HG03103 (cell line): ENCODE results near the gene HTR7.
A peak's percentile ranks its signal among the peaks of the same experiment; 100 is the strongest.
"Not testable (repeated sequence)": the region's sequence is repeated elsewhere in the genome, so short reads cannot be mapped to it uniquely, and the experiment has no call there.

Experiments
- ATAC-seq: cut with Tn5 transposase; IDR thresholded peaks from one replicate; pipeline ENCODE4 v1.9.1; 2021; ENCODE audit warnings: low read depth; ENCODE audit not compliant: unreplicated experiment

The HTR7 gene

DNA sequence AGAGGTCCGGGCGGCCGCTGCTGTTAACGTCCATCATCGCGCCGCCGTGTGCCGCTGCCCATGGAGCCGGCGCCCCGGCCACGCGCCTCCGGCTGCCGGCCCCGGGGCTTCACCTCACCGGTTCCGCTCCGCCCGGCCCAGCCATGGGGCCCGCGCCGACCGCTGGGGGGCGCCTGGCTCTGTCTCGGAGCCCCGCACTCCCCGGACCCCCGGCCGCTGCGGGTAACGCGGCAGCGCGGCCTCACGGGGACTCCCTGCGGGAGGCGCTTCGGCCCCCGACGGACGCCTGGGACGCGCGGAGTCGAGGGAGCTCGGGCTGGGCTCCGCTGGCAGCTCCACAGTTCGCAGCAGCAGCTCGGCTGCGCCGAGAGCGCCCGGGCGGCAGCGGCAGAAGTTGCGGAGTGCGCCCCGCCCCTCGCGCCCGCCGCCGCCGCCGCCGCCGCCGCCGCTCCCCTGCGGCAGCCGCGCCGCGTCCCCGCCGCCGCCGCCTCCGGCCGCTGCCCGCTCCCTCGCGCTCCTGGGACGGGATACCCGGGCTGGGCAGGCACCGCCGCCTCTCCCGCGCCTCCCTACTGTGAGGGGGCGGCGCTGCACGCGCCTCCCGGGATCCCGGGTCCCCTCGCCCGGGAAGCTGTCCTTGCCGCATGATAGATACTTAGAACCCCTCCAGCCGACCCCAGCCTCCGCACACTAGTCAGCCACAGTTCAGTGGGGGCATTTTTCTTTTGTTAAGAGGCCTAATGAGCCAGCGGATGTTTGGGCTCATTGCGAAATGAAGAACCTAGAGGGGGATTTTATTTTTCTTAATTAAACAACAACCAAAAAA is at the start of gene HTR7:
HTR7 (minus strand) TSS at position 405 of the 826 bp plus-strand sequence; CDS start at position 37, 368 bp downstream.
- peak; percentile 72 for ATAC-seq

DNA sequence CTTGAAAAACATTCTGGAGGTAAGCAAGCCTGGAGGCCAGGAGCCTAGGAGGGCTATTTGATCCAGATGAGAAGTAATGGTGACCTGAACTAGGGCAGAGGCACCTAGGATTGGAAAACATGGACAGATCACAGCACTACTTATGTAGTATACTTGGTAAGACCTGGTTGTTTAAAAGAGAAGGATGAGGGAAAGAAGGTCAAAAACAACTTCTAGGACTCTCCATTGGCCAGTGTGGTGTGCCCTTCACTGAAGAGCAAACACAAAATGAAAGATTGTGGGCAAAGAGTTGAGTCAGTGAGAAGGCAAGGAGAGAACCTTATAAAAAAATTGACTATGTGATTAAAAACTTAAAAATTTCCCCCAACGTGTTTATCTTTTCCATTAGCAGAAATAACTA is 48.8 kb upstream of the HTR7 start:
- no peak for ATAC-seq

DNA sequence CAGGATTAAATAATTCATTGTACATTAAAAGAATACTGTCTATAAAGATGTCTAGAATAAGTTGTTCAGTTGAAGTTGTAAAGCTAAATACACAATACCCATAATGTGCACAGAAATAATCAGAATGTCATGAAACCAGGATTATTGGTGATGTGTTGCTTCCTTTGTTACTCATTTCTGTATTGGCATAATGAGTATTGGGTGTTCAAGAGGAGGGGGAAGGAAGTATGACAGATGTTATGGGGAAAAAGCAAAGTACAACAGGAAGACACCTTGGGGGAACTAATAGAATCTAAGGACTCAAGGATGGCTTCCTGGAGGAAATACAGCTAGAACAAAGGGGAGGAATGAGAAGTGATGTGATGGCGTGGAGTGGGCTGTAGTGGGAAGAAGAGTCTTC is 48.1 kb upstream of the HTR7 start:
- no peak for ATAC-seq

DNA sequence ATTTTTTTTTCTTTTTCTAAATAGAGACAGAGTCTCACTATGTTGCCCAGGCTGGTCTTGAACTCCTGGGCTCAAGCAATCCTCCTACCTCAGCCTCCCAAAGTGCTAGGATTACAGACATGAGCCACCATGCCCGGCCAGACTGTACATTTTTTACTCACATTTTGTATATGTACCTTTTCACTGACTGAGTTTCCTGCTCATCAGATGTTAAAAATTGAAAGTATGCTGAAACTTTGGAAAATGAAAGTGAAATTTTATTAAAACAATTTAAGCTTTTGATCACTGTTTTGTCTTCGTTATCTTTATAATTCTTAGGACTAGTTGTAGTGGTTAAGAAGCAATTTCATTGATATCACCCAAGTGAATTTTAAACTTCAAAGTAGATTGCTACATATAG is 39.1 kb upstream of the HTR7 start:
- not testable (repeated sequence) for ATAC-seq

DNA sequence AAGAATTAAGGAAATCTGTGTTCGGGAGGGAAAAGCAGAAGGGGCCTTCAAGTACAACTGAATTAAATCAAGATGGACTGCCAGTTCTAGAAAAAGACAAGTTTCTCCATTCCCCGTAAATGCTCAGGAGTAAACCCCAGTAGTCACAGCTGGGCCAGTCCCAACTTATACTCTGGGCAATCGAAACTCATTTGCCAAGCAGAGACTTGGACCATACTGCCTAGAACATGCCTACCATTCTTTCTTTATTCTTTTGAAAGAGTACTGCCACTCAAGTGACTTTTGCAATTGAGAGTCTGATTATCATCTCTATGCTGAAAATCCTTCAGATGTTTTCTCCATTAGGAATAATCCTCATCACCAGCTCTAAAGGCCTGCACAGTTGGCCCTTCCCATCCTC is 35.4 kb upstream of the HTR7 start:
- no peak for ATAC-seq

DNA sequence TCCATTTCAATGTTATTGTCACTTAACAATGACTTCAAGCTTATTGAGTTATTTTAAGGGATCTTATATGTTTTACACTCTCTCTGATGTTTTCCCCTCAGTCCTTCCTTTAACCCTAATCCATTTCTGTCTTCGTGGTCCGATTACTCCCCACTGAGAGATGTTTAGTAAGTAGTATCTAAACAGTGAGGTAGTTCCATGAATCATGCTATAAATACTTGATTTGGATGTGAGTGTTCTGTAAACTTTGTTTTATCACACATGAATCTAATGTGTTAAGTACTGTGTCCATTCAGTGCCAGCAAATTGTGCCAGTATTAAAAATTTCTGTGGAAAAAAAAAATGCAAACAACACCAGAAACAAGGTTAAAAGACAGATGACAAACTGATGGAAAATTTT is 32.5 kb upstream of the HTR7 start:
- ATAC-seq, result no peak

DNA sequence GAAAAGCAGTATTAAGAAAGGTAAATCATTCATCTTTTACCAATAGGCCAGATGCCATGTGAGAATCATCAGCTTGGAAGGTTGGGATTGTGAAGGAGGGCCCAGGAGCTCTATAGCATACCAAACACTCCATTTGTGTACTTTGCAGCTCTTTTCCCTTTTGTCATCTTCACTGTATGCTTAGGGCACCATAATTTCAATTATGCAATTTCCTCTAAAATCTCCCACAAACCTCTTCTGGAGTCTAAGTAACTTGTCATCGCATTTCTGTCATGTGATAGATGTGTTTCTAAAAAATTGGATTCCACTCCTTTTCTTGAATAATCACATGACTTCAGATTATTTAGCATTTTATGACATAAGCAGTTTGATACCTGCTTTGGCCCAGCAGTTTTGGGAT is 31.8 kb upstream of the HTR7 start:
- no peak for ATAC-seq

DNA sequence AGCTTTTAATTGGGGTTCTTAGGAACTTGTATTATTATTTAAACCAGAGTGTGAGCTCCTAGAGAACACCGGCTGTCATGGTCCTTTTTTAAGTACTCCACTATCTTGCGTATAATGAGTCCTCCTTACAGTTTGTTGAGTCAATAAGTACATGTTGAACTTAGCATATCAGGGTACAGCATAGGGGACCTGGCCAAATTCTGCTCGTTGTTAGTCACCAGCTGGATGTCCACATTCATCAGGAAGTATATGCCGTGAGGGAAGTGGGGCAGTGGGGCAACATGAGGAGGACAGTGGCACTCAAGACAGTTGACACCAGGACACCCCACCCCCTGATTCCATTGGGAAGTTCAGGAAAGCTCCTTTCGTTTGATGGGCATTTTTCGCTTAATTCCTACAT is 30.5 kb upstream of the HTR7 start:
- ATAC-seq, result no peak

DNA sequence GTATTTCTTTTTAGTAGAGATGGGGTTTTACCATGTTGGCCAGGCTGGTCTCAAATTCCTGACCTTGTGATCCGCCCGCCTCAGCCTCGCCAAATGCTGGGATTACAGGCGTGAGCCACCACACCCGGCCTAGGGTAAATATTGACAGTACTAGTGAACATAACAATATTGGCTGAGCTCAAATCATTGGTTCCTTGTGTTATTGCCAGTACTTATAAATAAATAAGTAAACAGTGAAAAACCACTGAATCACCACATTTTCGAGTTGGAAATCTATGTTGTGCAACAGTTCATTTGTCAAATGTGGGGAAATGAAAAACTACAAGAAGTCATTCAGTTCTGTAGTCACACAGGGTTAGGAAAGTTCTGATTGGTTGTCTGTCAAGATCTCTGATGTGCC is 29.7 kb upstream of the HTR7 start:
- no peak for ATAC-seq

DNA sequence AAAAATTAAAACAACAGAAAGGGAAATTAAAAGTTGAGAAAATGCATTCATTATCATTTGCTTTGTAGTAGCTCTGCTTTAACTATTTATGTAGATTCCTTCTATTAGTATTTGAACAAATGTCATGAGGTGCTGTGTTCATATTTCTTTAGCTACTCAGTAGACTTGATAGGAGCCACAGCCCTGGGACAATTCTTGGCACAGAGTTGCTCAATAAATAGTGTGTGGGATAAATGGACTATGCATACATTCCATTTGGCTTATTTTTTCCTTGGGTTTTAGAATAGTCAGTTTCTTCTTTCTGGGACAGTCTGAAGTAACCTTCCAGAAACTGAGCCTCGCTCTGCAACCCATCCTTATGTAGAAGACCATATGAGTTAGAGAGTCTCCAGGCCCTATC is 27.3 kb upstream of the HTR7 start:
- no peak for ATAC-seq

DNA sequence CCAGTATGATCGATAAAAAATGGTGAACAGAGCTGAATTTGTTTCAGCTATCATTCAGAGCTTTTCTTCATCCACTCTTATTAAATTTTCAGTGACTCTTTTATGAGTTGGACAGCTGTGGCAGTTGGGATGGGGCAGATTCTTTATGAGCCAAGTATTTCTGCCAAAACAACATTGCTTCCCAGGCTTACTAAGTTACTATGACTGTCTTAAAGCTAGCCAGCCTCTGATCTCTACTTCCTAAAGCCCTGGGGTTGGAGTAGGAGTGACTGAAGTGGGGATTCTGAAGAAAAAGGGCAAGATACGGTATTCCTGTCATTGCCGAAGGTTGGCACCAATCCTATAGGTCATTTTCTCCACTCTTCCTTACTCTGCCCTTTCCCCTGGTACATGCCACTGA is 26.6 kb upstream of the HTR7 start:
- no peak for ATAC-seq

DNA sequence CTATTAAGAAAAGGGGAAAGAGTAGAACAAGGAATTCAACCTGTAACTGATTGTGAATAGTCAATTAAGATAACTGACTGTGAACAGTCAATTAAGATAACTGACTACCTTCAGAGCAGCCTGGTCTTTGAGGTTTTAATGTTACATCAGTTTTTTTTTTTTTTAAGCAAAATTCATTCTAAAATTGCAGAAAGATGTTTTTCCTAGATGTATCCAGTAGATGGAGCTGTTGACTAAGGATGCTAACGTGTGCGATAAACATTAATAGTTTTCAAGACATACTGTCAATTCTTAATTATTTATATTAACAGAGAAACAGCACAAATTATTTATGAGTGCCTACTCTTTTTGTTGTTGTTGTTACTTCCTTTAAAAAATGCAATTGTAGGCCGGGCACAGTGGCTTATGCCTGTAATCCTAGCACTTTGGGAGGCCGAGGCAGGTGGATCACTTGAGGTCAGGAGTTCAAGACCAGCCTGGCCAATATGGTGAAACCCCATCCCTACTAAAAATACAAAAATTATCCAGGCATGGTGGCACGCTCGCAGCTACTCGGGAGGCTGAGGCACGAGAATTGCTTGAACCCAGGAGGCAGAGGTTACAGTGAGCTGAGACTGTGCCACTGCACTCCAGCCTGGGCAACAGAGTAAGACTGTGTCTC is 22.4 kb upstream of the HTR7 start:
- not testable (repeated sequence) for ATAC-seq

DNA sequence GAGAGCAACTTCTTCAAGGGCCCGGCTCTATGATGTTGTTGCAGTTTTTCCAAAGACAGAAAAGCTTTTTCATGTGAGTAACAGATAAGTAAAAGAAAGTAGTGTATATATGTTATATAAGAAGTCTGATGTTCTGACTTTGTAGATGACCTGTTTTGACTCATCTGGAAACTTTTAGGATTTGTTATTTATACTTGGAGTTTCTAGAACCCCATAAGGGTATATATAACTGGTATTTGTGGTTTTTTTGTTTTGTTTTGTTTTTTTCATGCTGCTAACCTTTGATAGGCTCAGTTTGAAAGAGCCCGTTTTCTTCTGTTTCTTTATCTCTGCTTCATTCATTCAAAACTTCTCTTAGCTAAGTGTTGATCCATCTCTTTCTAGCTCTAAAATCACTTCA is 21.2 kb upstream of the HTR7 start:
- ATAC-seq, result no peak

DNA sequence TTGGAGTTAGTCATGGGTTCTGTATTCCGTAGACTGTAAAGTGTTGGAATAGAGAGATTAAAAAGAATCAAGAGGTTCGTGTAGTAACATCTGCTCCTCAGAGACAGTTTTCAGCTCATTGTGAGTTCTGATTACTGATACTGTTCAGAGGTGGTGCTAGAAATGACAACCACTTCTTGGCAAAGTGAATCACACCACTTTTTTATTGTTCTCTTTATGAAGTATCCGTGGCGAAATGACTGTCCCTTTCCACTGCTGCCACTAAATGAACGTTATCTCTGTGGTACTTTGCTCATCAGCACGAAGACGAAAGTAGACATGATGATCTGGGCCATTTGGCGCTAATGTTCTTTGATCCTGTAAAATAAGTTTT is 14.8 kb upstream of the HTR7 start:
- ATAC-seq, result no peak

DNA sequence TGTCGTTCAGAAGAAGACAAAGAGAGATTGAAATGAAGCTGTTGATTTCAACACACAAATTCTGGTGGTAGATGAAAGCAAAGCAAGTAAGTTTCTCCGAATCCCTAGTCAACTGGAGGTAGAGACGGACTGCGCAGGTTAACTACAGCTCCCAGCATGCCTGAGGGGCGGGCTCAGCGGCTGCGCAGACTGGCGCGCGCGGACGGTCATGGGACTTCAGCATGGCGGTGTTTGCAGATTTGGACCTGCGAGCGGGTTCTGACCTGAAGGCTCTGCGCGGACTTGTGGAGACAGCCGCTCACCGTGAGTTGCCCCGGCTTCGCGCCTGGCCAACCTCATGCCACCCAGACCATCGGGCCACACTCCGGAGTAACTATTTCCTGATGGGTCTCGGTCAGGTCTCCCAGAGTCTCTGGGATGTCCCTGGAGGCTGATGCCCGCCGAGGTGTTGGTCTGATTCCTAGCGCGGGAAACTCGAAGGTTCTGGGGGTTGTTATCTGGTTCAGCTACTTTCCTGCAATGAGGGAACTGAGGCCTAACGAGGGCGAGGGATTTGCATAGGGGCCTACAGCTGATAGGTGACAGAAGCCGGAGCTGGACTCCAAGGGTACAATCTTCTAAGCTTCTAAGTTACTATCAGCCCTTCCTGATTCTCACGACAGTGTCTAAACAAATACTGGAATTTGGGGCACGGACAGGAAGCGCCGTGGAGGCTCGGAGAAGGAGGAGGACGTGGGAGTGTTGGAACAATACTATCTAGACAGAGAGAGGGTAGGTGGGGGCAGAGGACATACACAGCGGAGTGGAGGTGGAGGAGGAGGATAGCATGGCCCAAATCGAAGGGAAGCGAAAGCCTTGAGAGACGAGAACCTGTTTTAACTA is 14.2 kb upstream of the HTR7 start, which contains the start of gene RPP30:
RPP30 (plus strand) TSS at position 209 of the 882 bp plus-strand sequence; CDS start at position 222, 13 bp downstream.
- peak; percentile 95 for ATAC-seq

DNA sequence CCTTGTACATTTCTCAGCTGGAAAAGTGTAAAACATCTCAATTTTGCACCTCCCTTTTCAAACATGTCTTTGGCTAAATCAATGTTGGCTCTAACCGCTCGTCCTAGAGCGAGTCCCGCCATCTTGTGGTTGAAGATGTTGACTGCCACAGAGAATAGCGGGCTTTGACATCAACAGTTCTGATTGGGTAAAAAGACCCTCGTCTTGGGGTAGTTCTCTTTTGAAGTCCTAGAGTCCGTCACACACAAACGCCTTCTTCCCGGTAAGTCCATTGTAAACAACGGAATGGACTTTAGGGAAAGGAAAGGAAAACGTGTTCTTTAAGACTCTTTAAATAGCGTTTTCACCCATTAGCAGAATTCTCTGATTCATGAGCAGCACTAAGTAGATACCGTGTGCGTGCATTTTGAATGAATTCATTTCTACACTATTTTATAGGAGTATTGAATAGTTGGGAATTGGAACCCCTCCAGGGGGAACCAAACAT is 13.5 kb upstream of the HTR7 start:
- peak; percentile 52 for ATAC-seq

DNA sequence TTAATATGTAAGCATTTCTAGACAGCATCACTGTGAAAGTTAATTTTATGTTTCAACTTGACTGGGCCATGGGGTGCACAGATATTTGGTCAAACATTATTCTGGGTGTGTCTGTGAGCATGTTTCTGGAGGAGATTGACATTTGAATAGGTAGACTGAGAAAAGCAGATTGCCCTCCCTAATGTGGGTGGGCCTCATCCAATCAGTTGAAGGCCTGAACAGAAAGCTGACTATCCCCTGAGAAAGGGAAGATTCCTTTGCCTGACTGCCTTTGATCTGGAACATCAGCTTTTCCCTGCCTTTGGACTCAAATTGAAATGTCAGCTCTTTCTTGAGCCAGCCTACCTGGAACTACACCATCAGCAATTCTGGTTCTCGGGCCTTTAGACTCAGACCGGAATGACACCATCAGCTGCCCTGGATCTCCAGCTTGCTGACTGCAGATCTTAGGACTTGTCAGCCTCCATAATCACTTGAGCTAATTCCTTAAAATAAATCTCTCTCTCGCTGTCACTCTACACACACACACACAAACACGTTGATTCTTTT is 8.3 kb upstream of the HTR7 start:
- no peak for ATAC-seq

DNA sequence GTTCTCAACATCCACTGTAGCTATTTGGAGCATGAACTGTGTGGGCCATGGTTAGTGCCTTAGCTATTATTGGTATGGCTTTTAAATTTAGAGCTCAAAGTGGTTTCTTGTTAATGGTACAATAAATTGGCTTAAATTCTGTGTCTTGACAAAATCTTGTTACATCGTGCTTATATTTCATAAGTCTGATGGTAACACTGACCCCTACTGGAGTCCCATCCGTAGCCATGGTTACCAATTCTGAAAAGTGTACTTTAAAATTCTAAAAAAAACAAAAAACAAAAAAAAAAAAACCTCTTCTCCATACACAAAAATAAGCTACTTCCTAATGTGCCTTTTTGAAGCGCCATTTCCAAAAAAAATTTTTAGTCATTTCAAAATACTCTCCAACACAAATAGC is 7.6 kb upstream of the HTR7 start:
- ATAC-seq, result no peak

DNA sequence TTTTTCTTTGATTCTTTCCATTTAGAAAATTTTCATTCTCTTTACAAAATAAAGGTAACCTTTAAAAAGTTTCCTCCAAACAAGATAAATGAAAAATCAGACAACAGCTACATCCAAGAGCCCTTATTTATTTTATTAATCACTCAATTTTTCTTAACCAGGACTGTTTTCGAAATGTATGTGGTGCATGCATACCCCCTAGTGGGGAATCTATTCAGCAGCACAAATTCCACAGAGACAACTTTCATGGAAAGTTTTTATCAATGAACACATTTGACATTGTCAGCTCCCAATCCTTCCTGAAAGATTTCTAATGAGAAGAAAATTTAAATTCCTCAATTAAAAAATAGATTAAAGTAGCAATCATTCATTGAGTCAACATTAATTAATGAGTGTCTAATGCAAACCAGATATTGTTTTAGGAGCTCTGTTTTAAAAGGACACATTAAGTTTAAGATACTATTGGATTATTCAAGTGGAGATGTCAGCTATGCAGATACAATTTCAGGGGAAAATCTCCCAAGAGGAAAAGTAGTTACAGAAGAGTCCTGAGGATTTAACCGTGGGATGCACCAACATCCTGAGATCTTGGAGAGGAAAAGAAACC is 5.2 kb upstream of the HTR7 start:
- no peak for ATAC-seq

DNA sequence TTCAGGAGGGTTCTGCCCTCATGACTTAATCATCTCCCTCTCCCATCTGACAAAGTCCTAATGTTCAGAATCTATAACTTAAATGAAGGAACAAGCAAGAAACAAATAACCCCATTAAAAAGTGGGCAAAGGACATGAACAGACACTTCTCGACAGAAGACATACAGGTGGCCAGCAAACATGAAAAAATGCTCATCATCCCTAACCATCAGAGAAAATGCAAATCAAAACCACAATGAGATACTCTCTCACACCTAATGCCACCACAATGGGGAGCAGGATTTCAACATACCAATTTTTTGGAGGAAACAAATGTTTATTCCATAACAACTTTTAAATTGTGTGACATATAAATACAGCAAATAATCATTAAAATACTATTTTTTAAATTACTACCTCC is 3.0 kb upstream of the HTR7 start:
- ATAC-seq, result no peak
